ENCODE data around the gene ZNF398. TPM values are rescaled to one million over a fixed set of nuclear protein-coding genes. Genes with fewer than 3 reads are reported as not detected.

ZNF398 gene
- total and polyA plus RNA-seq, 11 donors = 2.1 to 14.4 (median 8.4) TPM

DNA sequence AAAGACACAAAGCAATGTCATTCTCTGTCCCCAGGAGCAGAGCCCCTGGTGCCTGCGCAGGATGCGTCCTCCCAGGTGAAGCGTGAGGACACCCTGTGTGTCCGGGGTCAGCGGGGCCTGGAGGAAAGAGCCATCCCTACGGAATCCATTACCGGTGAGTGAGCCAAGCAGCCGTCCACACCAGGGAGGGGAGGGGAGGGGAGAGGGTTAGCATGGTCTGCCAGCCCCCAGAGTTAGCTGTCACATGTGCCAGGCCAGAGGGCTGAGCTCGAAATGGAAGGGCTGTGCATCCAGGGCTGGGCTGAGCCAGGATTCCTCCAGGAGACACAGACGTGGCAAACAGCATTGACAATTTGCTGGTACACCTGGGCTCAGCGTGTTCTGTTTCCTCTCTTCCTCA lies 63.3 kb downstream of the ZNF398 start:
- no peaks in the 10 kb centered on the region for H3K9me3 ChIP-seq
- intact Hi-C loops (cut with DNase I) = no loop called here
- no peaks in the 10 kb centered on the region for H3K4me1 ChIP-seq
- ATAC-seq (peak in 1 of 4 donors; percentile 78), DNase-seq (no peak)
- peaks cover 0 to 100% (median 95%) of the 10 kb centered on the region in 9 donors for H3K36me3 ChIP-seq
- no peak overlapping the region for H3K27ac ChIP-seq
- no peak overlapping the region for H3K4me3 ChIP-seq
- WGBS, 4 donors = 76 to 82% (median 79%) methylated on average over 10 to 11 of the region's 11 CpGs
- TF ChIP-seq, protein P1, sequence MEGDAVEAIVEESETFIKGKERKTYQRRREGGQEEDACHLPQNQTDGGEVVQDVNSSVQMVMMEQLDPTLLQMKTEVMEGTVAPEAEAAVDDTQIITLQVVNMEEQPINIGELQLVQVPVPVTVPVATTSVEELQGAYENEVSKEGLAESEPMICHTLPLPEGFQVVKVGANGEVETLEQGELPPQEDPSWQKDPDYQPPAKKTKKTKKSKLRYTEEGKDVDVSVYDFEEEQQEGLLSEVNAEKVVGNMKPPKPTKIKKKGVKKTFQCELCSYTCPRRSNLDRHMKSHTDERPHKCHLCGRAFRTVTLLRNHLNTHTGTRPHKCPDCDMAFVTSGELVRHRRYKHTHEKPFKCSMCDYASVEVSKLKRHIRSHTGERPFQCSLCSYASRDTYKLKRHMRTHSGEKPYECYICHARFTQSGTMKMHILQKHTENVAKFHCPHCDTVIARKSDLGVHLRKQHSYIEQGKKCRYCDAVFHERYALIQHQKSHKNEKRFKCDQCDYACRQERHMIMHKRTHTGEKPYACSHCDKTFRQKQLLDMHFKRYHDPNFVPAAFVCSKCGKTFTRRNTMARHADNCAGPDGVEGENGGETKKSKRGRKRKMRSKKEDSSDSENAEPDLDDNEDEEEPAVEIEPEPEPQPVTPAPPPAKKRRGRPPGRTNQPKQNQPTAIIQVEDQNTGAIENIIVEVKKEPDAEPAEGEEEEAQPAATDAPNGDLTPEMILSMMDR (IDR thresholded peaks at IDR 0.05) = no peak
- no peak for TF ChIP-seq POLR2A (IDR thresholded peaks at IDR 0.05)
- H3K27me3 ChIP-seq = no peaks in the 10 kb centered on the region

DNA sequence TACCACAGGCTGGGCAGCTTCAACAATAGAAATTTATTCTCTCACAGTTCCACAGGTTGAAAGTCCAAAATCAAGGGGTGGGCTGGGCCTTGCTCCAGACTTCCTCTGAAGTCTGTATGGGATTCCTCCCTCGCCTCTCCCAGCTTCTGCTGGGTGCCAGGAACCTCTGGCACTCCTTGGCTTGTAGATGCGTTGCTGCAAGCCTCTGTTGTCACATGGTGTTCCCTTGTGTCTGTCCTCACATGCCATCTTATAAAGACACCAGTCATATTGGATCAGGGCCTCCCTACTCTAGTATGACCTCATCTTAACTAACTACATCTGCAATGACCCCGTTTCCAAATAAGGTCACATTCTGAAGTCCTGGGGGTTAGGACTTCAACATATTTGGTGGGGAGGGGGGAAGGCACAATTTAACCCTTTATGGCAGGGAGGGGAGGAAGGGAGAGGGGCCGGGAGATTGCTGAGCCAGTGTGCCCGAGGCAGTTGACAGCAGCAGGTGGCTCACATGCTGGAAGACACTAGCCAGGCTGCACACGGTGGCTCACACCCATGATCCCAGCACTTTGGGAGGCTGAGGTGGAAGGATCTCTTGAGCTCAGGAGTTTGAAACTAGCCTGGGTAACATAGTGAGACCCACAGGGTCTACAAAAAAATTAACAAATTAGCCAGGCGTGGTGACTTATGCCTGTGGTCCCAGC lies 66.9 kb downstream of the ZNF398 start:
- intact Hi-C loops (cut with DNase I) = no loop called here
- H3K27ac ChIP-seq = peak overlapping the region in 1 of 12 donors; percentile 32
- WGBS, 4 donors = 66 to 73% (median 68%) methylated on average over 7 of the region's 7 CpGs

GRCh38 chr7:149216402-149216801 lies 69.1 kb downstream of the ZNF398 start:
- intact Hi-C loops (cut with DNase I) = no loop called here
- ATAC-seq (peak in 1 of 4 donors; percentile 10), DNase-seq (no peak)
- no peaks in the 10 kb centered on the region for H3K27me3 ChIP-seq
- H3K4me3 ChIP-seq = no peak overlapping the region
- TF ChIP-seq, protein P1 (IDR thresholded peaks at IDR 0.05) = no peak
- TF ChIP-seq POLR2A (IDR thresholded peaks at IDR 0.05) = no peak
- 46 to 57% (median 50%) methylated on average over 2 of the region's 2 CpGs for WGBS, 4 donors
- H3K36me3 ChIP-seq = peaks cover 0 to 100% (median 97%) of the 10 kb centered on the region in 9 donors
- no peaks in the 10 kb centered on the region for H3K4me1 ChIP-seq
- no peak overlapping the region for H3K27ac ChIP-seq
- H3K9me3 ChIP-seq = no peaks in the 10 kb centered on the region

More for the DNA sequence above, 66.9 kb downstream of the ZNF398 start:
- DNase-seq = peak in 1 of 5 donors; percentile 65
- peaks cover 0 to 100% (median 98%) of the 10 kb centered on the region in 9 donors for H3K36me3 ChIP-seq
- H3K4me3 ChIP-seq = no peak overlapping the region
- ATAC-seq = peak; percentile 51 to 83 (median 58)
- no peaks in the 10 kb centered on the region for H3K27me3 ChIP-seq
- no peaks in the 10 kb centered on the region for H3K9me3 ChIP-seq
- TF ChIP-seq, protein P1 (IDR thresholded peaks at IDR 0.05) = no peak
- TF ChIP-seq POLR2A (IDR thresholded peaks at IDR 0.05) = no peak
- H3K4me1 ChIP-seq = no peaks in the 10 kb centered on the region

DNA sequence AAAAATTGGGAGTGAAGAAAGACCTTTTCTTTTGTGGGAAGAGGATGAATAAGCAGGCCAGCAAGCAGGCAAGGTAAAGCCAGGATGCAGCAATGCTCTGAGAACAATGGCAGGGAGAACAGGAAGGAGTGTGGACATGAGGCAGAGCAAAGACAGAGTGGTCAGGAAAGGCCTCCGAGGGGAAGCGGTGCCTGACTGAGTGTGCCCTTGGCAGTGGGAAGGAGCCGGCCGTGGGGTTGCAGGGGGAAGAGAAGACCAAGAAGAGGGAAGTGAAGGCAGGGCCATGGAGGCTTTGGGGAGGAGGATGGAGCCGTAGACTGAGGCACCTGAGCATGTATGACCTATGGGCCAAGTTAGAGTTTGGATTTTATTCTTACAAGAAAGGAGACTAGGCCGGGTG lies 70.3 kb downstream of the ZNF398 start:
- Histone ChIP-seq H3K27me3 (no peaks in the 10 kb centered on the region), H3K9me3 (no peaks in the 10 kb centered on the region), H3K4me1 (no peaks in the 10 kb centered on the region), H3K4me3 (no peak overlapping the region), H3K36me3 (peaks cover 0 to 99% (median 96%) of the 10 kb centered on the region in 9 donors), H3K27ac (no peak overlapping the region)
- ATAC-seq = no peak
- TF ChIP-seq POLR2A (IDR thresholded peaks at IDR 0.05) = no peak
- WGBS, 4 donors = 83 to 93% (median 86%) methylated on average over 6 of the region's 6 CpGs
- intact Hi-C loops (cut with DNase I) = no loop called here
- peak in 1 of 5 donors; percentile 63 for DNase-seq
